Measurements from ENCODE around the gene HK3.

HK3 gene

DNA sequence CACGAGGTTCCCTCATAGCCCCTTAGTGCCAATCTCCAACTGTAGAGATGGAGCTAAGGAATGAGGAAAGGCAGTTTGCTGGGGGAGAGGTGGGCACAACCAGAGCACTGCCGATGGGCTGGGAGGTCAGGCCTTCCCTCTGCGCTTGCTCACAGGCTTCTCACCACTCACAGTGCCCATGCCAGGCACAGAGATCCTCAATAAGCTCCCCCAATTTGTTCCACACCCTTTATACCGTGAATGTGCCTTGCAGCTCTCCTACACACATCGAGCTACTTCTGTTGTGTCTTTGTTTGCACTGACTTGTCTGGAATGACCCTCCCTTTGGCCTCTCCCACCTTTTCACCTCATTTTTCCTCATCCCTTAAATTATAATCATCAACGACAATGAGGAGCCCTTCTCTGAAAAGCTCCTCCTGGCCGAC is 1.6 kb upstream of the HK3 start:
- Histone ChIP-seq H3K9ac (ENCODE audit: low read length) (no peak overlapping the region), H3K9me2 (replicated peaks; ENCODE audit: insufficient read depth, low read length) (no peaks in the 10 kb centered on the region), H3K27ac (ENCODE audit: low read length) (no peak overlapping the region), H3K79me2 (ENCODE audit: low read length) (no peaks in the 10 kb centered on the region), H4K20me1 (ENCODE audit: insufficient read depth, low read length) (no peaks in the 10 kb centered on the region), H3K9me3 (replicated peaks; ENCODE audit: insufficient read depth, low read length) (no peaks in the 10 kb centered on the region), H2AFZ (ENCODE audit: low read length) (no peak overlapping the region), H3K36me3 (replicated peaks; ENCODE audit: insufficient read depth, low read length) (peaks cover 16% of the 10 kb centered on the region), H3K4me2 (ENCODE audit: low read depth, low read length) (no peak overlapping the region), H3K4me3 (ENCODE audit: low read length) (no peak overlapping the region), H3K4me1 (ENCODE audit: low read length) (no peaks in the 10 kb centered on the region), H3F3A (ENCODE audit: insufficient read depth, low read length) (no peaks in the 10 kb centered on the region), H3K27me3 (replicated peaks; ENCODE audit: insufficient read depth, low read length) (no peaks in the 10 kb centered on the region)
- no peak for DNase-seq
- TF ChIP-seq EZH2 (optimal IDR thresholded peaks at IDR 0.05; ENCODE audit: low read depth, low read length): no peak
- TF ChIP-seq EZH2phosphoT487 (IDR thresholded peaks at IDR 0.05; ENCODE audit: low read length): no peak
- TF ChIP-seq, protein P1, sequence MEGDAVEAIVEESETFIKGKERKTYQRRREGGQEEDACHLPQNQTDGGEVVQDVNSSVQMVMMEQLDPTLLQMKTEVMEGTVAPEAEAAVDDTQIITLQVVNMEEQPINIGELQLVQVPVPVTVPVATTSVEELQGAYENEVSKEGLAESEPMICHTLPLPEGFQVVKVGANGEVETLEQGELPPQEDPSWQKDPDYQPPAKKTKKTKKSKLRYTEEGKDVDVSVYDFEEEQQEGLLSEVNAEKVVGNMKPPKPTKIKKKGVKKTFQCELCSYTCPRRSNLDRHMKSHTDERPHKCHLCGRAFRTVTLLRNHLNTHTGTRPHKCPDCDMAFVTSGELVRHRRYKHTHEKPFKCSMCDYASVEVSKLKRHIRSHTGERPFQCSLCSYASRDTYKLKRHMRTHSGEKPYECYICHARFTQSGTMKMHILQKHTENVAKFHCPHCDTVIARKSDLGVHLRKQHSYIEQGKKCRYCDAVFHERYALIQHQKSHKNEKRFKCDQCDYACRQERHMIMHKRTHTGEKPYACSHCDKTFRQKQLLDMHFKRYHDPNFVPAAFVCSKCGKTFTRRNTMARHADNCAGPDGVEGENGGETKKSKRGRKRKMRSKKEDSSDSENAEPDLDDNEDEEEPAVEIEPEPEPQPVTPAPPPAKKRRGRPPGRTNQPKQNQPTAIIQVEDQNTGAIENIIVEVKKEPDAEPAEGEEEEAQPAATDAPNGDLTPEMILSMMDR (IDR thresholded peaks at IDR 0.05; ENCODE audit: low read length): no peak

DNA sequence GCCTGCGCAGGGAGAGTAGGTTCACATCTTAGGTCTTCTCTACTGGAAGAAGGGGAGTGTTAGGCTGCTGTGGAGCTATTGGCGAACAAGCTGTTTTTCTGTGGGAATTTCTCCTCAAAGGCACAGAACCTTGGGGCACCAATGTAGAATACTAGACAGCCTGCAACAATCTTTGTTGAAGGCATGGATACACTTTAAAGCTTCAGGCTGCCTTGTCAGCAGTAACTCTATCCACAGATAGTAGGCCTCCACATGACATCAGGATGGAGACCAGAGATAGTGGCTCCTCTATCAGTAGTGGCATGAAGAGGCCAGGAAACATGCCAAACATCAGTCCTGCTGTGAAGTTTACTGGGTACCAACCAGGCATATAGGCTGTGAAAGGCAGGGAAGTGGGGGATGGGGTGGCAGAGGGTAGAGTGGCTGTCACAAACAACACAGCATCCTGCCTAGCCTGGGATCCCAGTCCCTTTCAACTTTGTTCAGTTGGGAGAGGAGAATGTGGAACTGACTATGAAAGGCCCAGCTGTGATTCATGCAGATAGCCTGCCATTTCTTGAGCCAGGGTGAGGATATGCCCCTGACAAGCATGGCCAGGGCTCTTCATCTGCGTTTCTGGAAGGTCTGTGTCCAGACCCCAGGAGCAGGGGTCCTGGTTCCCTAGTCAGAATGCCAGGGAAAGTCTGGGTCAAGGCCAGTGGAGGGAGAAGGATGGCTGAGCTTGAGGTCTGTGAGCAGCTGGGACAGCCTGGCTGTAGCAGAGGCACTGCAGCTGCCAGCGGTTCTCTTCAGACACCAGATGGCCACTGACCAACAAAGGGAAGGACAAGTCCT is 1.0 kb upstream of the HK3 start:
- Histone ChIP-seq H3K27me3 (replicated peaks; ENCODE audit: insufficient read depth, low read length) (no peaks in the 10 kb centered on the region), H3K4me1 (ENCODE audit: low read length) (no peaks in the 10 kb centered on the region), H2AFZ (ENCODE audit: low read length) (no peak overlapping the region), H3K4me2 (ENCODE audit: low read depth, low read length) (no peak overlapping the region), H3K79me2 (ENCODE audit: low read length) (no peaks in the 10 kb centered on the region), H3K9me2 (replicated peaks; ENCODE audit: insufficient read depth, low read length) (no peaks in the 10 kb centered on the region), H4K20me1 (ENCODE audit: insufficient read depth, low read length) (no peaks in the 10 kb centered on the region), H3K4me3 (ENCODE audit: low read length) (no peak overlapping the region), H3K36me3 (replicated peaks; ENCODE audit: insufficient read depth, low read length) (peaks cover 11% of the 10 kb centered on the region), H3F3A (ENCODE audit: insufficient read depth, low read length) (no peaks in the 10 kb centered on the region), H3K9me3 (replicated peaks; ENCODE audit: insufficient read depth, low read length) (no peaks in the 10 kb centered on the region), H3K27ac (ENCODE audit: low read length) (no peak overlapping the region), H3K9ac (ENCODE audit: low read length) (no peak overlapping the region)
- DNase-seq: no peak
- TF ChIP-seq EZH2phosphoT487 (IDR thresholded peaks at IDR 0.05; ENCODE audit: low read length): no peak
- TF ChIP-seq, protein P1 (IDR thresholded peaks at IDR 0.05; ENCODE audit: low read length): no peak
- TF ChIP-seq EZH2 (optimal IDR thresholded peaks at IDR 0.05; ENCODE audit: low read depth, low read length): no peak

DNA sequence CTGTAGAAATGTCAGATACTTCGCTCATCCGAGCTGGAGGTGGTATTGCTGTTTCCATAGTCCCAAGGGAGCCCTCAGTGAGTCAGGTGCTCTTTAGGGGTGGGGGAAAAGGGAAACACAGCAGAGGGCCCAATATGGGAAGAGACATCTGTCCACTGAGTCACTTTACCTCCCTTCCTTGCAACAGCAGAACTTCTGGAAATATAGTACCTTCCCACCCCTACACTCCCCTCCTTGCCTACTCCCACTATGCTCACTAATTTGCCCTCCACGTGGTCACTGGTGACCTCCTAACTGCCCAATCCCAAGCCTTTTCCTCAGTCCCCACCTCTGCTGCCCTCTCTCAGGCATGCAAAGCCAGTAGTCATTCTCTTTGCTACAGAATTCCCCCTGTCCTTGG is 1.9 kb downstream of the HK3 start:
- H3K9me2 ChIP-seq (replicated peaks; ENCODE audit: insufficient read depth, low read length): no peaks in the 10 kb centered on the region
- H3K27ac ChIP-seq (ENCODE audit: low read length): no peak overlapping the region
- H3K27me3 ChIP-seq (replicated peaks; ENCODE audit: insufficient read depth, low read length): no peaks in the 10 kb centered on the region
- no peaks in the 10 kb centered on the region for H3F3A ChIP-seq (ENCODE audit: insufficient read depth, low read length)
- H3K4me2 ChIP-seq (ENCODE audit: low read depth, low read length): no peak overlapping the region
- TF ChIP-seq, protein P1 (IDR thresholded peaks at IDR 0.05; ENCODE audit: low read length): no peak
- no peak for TF ChIP-seq EZH2phosphoT487 (IDR thresholded peaks at IDR 0.05; ENCODE audit: low read length)
- no peak for TF ChIP-seq EZH2 (optimal IDR thresholded peaks at IDR 0.05; ENCODE audit: low read depth, low read length)
- H3K79me2 ChIP-seq (ENCODE audit: low read length): no peaks in the 10 kb centered on the region
- DNase-seq: no peak
- H4K20me1 ChIP-seq (ENCODE audit: insufficient read depth, low read length): no peaks in the 10 kb centered on the region
- no peak overlapping the region for H2AFZ ChIP-seq (ENCODE audit: low read length)
- no peak overlapping the region for H3K4me3 ChIP-seq (ENCODE audit: low read length)
- H3K4me1 ChIP-seq (ENCODE audit: low read length): no peaks in the 10 kb centered on the region
- no peaks in the 10 kb centered on the region for H3K9me3 ChIP-seq (replicated peaks; ENCODE audit: insufficient read depth, low read length)
- H3K36me3 ChIP-seq (replicated peaks; ENCODE audit: insufficient read depth, low read length): no peaks in the 10 kb centered on the region
- no peak overlapping the region for H3K9ac ChIP-seq (ENCODE audit: low read length)

All from MM.1S (cell line).